SH-SY5Y (cell line): ENCODE measurements around the gene INS.

Source experiments
- GATA2 ChIP-seq: IDR thresholded peaks from 2 replicates; pipeline ENCODE4 v1.6.1; 2011; ENCODE audit warnings: mild to moderate bottlenecking, low read depth, low read length
- GATA3 ChIP-seq: IDR thresholded peaks from 2 replicates; pipeline ENCODE4 v1.6.1; 2011; ENCODE audit warnings: low read depth, mild to moderate bottlenecking, low read length, moderate library complexity

INS gene

DNA sequence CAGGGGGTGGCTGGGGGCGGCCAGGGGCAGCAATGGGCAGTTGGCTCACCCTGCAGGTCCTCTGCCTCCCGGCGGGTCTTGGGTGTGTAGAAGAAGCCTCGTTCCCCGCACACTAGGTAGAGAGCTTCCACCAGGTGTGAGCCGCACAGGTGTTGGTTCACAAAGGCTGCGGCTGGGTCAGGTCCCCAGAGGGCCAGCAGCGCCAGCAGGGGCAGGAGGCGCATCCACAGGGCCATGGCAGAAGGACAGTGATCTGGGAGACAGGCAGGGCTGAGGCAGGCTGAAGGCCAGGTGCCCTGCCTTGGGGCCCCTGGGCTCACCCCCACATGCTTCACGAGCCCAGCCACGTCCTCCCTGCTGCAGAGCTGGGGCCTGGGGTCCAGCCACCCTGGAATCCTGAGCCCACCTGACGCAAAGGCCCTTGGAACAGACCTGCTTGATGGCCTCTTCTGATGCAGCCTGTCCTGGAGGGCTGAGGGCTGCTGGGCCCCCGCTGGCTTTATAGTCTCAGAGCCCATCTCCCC lies at the start of gene INS:
INS (minus strand) TSS at position 474 of the 524 bp plus-strand sequence; CDS start at position 236, 238 bp downstream.
- no peak for TF ChIP-seq GATA3
- no peak for TF ChIP-seq GATA2

DNA sequence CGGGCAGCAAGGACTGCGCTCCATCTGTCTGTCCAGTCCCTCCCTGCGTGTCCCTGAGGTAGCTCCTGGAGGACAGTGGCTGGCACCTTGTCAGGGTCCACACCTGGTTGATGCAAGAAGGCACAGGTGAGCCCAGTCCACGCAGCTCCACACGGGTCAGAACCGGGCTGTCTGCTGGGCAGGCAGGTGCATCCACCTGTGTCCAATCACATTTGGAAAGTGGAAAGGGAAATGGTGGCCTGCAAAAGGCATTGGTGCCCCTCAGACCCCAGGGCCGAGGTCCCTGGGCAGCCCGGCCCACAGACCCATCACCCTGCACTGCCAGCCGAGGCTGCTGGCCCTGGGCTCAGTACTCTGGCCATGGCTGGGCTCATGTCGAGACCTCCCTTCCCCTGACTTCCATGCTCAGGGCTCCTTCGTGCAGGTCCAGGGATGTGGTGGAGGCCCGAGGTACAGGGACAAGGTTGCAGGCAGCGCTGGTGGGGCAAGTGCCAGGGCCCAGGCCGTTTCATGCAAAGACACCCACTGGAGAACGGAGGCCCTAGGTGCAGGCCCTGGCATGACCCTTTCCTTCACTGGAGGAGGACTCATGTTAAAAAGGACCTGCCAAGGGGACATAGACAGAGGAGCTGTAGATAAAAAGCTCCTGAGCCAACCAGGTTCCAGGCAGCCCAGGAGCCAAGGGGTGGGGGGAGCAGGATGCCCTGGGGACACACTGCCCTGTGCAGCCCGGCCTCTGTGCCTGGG lies 49.5 kb upstream of the INS start:
- no peak for TF ChIP-seq GATA2
- no peak for TF ChIP-seq GATA3

DNA sequence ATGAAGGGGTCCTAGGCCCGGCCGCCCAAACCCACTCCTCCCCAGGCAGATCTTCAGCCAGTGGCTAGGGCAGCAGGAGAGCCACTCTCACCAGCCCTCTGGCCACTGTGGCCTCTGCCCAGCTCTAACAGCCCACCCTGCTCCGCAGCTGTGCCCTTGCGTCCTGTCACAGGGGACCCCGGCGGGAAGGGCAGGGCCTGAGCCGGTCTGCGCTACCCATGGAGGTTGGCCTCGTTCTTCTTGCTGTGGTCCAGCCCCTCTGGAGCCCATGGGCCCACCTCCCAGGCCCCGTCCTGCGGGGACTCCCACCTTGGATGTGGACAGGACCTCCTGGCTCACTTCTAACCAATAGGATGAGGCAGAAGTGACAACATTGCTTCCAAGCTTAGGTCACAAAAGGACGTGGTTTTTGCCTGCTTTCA lies 48.9 kb upstream of the INS start:
- TF ChIP-seq GATA3: no peak
- TF ChIP-seq GATA2: no peak

DNA sequence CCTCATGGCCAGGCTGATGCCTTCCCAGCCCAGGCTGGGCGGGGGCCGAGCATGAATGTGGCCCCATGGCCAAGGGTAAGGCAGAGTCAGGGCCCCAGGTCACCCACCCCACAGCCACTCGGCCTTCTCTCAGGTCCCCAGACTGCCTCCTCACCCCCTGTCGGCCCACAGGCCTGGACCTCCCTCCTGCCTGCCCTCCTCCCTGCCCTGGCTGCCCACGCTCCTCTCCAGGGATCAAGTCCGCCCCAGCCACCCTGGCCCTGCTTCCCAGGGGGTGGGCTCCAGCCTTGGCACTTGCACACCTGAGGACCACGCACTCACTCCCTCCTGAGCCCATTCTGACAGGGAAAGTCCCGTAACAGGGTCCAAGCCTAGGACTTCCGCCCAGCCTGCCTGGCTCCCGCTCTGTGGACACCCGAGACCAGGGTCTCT lies 48.4 kb upstream of the INS start:
- TF ChIP-seq GATA2 (no peak), GATA3 (no peak)

DNA sequence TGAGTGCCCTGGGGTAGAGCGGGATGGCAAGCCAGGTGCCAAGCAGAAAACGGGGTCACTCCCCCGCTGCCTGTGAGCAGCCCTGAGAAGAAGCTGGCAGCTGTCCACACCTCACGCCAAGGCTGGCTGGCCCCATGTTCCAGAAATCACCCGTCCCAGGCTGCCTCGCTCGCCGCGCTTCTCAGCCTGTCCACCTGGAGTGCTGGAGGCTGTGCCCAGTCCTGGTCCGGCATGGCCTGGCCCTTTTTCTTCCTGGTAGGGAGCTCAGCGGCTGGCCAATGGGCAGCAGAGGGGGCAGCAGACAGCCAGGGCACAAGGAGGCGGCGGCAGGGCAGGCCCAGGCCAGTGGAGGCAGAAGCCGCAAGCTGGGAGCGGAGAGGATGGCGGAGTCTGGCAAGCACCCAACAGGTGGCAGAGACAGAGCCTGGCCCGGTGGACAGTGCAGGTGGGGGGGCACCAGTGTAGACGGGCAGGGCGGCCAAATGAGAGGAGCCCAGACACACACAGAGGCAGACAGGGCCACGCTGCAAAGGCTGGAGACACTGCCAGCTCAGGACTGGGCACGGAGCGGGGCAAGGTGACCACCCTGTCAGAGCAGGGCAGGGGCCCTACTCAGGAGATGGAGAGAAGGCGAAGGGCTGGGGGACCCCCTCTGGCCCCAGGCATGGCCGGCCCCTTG lies 47.8 kb upstream of the INS start:
- no peak for TF ChIP-seq GATA2
- no peak for TF ChIP-seq GATA3

GRCh38 chr11:2207773-2208621 lies 47.0 kb upstream of the INS start:
- TF ChIP-seq GATA2: no peak
- no peak for TF ChIP-seq GATA3

DNA sequence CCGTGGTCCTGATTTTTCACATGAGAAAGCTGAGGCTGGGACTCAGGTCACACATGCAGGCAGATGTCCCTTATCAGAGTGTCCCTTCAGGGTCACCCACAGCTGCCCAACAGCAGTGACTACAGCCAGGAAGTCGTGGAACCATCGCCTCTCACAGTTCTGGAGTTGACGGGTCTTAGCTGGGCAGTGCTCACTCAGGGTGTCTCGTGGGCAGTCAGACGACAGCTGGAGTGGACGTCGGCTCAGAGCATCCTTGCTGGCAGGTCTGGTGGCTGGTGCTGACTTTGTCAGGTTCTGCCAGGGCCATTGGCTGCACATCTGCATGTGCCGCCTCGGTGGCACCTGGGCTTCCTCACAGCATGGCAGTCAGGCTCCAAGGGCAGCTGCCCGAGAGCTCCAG lies 46.2 kb upstream of the INS start:
- TF ChIP-seq GATA3: no peak
- TF ChIP-seq GATA2: no peak

GRCh38 chr11:2205981-2206690 lies 45.1 kb upstream of the INS start:
- TF ChIP-seq GATA3 (no peak), GATA2 (no peak)

DNA sequence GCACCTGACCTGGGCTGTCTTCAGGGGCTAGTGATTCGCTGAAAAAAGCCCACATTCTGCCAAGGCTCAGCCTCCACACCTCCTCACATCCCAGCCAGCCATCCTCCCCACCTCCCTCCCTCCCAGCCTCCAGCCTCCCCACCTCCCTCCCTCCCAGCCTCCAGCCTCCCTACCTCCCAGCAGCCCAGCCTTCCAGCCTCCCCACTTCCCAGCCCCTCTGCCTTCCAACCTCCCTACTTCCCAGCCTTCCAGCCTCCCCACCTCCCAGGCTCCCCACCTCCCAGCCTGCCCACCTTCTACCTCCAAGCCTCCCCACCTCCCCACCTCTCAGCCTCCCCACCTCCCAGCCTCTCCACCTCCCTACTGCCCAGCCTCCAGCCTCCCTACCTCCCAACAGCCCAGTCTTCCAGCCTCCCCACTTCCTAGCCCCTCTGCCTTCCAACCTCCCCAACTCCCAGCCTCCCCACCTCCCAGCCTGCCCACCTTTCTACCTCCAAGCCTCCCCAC lies 44.3 kb upstream of the INS start:
- TF ChIP-seq GATA3 (no peak), GATA2 (no peak)

- TF ChIP-seq GATA2 (no peak), GATA3 (no peak)
These were observed 43.6 kb upstream of the INS start for GRCh38 chr11:2204361-2205213.

GRCh38 chr11:2203440-2204259 lies 42.6 kb upstream of the INS start:
- TF ChIP-seq GATA2 (no peak), GATA3 (no peak)

DNA sequence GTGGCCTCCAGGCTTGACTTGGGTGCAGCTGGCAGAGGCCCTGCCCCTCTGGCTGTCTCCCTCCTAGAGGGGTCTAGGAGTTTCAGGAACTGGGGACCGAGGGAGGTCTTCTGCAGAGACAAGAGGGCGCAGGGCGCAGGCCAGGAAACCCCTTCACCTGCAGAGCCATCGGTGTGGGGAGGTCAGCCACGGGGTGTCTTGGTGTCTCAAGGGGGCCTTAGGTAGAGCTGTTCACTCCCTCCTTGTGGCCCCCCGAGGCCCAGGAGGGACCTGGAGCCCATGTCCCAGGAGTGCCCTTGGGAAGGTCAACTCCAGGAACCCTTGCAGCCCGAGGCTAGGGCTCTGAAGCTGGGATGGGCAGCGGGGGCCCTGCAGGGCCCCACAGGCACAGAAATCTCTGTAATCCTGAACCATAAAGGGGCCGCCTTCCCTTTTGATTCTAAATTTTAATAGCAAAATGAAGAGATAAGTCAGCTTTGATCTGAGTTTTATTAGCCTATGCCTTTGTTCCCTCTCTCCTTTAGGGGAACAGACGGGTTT lies 42.0 kb upstream of the INS start:
- no peak for TF ChIP-seq GATA2
- TF ChIP-seq GATA3: no peak
